Stomach (tissue), 4 donors: ENCODE data around the gene GLT6D1.

ENCODE experiments used
- EP300 ChIP-seq: sonication (generic); formaldehyde crosslinking; IDR thresholded peaks from one replicate; pipeline ENCODE4 v1.6.1; 2017; ENCODE audit warnings: antibody characterized with exemption
- POLR2A ChIP-seq, 4 donors: fragments of 450-650 bp; IDR thresholded peaks; one replicate each; pipeline ENCODE4 v1.6.1; 2016; ENCODE audit warnings: antibody characterized with exemption in 4 of 4, control low read depth in 2 of 4, mild to moderate bottlenecking in 1 of 4, moderate library complexity in 1 of 4
- POLR2AphosphoS5 ChIP-seq, 3 donors: sonication (generic); formaldehyde crosslinking; IDR thresholded peaks; one replicate each; pipeline ENCODE4 v1.6.1; 2016; ENCODE audit warnings: antibody characterized with exemption in 3 of 3
- TF ChIP-seq, protein P1 (sequence below), 7 experiments: fragments of 450-650 bp in 4 of 7; fragments of 200-600 bp in 3 of 7; sonication (generic) in 3 of 7; IDR thresholded peaks; one replicate each; pipeline ENCODE4 v1.5.1; 2016 to 2019; ENCODE audit warnings: antibody characterized with exemption in 7 of 7, control low read depth in 2 of 7, mild to moderate bottlenecking in 1 of 7

DNA sequence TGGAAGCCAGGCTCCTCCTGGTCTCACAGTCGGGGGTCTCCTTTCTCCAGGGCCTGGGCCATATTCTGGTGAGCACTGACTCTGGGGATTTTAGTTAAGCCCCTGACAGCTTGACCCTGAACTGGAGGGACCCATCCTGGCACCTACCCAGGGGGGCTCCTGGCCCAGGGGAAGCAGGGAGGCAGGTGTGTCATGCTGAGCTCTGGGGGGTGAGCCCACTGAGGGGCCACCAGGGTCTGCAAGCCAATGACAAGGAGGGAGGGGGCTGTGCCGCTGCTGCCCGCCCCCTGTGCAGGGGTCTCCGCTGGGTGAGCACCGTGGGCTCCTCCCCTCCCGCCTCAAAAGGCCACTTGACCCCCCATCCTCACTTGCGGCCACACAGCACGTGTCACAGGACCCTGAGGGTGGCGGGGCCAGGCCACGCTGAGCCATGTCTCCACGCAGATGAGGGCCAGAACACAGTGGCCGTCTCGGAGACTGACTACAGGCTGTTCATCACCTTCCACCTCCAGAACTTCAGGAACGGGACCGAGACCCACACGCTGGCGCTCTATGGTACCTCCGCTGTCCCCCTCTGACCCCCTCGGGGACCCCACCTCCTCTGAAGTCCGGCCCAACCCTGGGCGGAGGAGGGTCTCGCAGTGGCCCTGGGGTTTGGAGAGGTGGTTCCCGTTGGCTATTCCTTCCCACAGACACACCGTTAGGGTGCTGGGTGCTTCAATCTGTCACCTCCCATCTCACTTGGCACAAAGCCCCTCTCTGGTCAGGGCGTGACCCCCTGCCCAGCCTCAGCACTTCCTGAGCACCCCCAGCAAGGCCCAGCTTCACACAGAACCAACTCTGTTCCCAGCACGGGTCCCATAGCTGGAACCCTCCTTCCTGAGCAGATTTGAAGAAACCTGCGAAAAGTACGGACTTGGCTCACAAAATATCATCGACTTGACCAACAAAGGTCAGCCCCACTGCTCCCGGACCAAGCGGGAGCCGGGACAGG, 25.8 kb upstream of the GLT6D1 start:
- TF ChIP-seq EP300 (no peak), POLR2A (IDR thresholded peaks at IDR 0.05) (no peak), POLR2AphosphoS5 (IDR thresholded peaks at IDR 0.05) (no peak)
- TF ChIP-seq, protein P1, sequence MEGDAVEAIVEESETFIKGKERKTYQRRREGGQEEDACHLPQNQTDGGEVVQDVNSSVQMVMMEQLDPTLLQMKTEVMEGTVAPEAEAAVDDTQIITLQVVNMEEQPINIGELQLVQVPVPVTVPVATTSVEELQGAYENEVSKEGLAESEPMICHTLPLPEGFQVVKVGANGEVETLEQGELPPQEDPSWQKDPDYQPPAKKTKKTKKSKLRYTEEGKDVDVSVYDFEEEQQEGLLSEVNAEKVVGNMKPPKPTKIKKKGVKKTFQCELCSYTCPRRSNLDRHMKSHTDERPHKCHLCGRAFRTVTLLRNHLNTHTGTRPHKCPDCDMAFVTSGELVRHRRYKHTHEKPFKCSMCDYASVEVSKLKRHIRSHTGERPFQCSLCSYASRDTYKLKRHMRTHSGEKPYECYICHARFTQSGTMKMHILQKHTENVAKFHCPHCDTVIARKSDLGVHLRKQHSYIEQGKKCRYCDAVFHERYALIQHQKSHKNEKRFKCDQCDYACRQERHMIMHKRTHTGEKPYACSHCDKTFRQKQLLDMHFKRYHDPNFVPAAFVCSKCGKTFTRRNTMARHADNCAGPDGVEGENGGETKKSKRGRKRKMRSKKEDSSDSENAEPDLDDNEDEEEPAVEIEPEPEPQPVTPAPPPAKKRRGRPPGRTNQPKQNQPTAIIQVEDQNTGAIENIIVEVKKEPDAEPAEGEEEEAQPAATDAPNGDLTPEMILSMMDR (IDR thresholded peaks at IDR 0.05): no peak
